GM18502 (cell line): ENCODE measurements around the gene UFD1.

Experiments
- ATAC-seq: cut with Tn5 transposase; IDR thresholded peaks from one replicate; pipeline ENCODE4 v1.9.1; 2021; ENCODE audit warnings: mild to moderate bottlenecking; ENCODE audit not compliant: unreplicated experiment, poor library complexity

Gene UFD1

DNA sequence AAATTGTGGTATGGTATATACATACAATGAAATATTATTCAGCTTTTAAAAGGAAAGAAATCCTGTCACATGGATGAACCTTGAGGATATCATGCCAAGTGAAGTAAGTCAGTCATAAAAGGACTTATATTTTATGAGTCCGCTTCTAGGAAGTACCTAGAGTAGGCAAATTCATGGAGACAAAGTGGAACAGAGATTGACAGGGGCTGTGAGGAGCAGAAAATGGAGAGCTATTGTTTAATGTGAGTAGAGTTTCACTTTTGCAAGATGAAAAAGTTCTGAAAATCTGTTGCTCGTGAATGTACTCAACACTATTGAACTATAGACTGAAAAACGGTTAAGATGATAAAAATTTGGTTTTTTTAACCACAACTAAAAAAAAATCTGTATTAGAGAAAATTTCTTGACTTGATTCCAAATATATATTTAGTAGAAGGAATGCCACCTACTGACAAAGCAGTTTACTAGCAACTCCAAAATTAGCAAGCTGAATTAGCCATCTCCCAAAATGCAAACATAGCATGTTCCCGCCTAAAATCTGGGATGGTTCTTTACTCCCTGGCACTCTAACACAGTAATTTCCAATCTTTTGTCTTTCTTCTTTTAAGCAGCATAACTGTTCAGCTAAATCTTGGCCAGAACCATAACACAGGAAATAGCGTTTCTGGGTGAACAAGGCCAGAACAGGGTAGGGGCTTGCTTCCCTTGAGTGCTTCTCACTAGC lies 1.5 kb downstream of the UFD1 start:
- ATAC-seq = no peak

DNA sequence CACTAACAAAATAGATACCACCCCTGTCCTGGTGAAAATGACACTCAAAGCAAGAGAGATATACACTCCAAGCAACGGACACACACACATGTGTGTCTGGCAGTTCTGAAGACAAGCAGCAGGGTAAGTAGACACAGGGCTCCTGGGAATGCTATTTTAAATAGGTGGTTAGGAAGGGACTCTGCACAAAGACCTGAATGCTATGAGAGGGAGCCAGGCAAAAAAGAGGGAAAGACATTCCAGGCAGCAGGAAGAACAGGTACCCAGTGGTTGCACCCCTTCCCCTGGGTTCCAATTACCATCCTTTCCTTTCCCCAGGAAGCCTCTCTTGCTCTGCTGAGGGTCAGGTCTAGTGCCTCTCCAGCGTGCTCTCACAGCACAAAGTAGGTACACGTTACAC lies 3.0 kb downstream of the UFD1 start:
- no peak for ATAC-seq

DNA sequence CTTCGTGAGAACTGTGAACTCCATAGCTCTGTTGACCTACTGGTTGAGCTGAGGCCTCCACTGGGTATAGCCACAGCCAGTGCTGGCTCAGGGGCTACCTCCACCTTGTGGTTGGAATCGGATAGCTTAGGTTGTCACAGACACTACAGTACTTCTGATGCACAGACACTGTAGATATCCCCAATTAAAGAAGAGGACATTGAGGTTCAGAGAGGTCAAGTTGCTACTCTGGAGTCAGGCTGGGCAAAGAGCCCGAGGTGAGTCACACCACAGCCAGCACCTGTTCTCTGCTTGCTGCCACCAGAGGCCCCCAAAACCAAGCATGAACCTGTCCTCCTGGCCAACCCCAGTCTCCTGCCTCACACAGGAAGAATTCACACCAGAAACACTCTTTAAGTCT lies 5.4 kb downstream of the UFD1 start:
- ATAC-seq = no peak

DNA sequence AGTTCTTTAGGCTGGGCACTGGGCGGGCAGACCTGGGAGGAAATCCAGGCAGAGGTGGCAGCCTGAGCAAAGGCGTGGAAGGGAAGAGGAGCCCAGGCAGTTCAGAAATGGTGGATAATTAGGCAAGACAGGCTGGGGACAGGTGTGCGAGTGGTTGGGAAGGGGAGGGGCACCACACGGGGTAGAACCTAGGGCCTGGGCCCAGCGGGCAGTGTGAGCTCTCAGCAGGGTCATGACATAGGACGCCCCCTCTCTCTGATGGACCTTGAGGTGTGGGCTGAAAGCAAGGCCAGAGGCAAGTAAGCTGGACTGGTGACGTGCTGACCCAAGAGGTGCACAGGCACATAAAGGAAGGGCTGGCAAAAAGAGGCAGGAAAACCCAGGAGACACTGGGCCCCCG lies 6.8 kb downstream of the UFD1 start:
- ATAC-seq = no peak

DNA sequence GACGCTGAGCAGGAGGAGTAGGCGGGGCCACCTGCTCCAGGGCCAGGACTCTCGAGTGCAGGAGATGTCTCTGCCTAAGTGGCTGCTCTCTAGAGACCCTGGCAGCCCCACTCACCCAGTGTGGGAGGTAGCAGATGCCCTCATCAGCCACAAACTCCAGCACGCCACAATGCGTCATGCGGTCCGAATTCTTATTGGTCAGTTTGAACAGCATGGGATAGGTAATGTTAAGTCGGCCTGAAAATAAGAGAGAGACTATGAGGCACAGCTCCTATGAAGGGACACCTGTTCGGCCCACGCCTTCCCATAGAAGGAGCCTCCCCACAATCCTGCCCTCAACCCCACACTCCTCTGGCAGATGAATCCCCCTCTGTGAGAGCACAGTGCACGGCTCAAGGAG lies 7.4 kb downstream of the UFD1 start:
- ATAC-seq = no peak

DNA sequence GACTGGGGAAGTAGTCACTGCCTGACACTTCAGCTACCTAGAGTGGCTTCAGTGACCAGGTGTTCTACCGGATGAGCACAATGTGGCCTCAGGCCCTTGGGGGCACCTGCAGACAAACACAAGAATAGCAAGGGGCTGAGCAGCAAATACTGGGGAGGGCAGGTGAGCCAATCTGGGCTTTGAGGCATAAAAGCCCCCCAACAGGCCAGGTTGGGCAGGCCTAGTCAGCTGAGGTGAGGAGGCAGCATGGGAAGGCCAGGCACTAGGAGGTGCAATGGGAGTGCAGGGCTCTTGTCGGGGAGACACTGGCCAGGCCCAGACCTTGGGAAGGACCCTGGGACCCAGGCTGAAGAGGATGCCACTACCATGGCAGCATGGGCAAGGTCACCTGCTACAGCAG lies 9.0 kb downstream of the UFD1 start:
- no peak for ATAC-seq

DNA sequence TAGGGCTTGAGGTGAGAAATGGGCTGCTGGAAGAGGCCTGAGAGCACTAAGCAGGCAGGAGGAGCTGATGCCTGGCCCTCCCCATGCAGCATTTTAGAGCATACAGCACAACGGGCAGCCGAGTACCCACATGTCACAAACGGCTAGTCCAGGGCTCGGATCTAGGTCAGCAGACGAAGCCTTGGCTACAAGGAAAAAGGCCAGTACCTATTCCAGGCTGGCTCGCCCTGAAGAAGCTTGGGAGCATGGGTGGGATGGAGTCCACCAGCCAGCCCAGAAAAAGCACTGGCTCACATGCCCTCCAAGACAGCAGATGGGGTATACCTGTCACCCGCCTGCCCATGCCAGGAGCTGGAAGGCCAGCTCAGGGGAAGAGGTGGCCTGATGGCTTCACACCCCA lies 9.6 kb downstream of the UFD1 start:
- ATAC-seq = no peak

DNA sequence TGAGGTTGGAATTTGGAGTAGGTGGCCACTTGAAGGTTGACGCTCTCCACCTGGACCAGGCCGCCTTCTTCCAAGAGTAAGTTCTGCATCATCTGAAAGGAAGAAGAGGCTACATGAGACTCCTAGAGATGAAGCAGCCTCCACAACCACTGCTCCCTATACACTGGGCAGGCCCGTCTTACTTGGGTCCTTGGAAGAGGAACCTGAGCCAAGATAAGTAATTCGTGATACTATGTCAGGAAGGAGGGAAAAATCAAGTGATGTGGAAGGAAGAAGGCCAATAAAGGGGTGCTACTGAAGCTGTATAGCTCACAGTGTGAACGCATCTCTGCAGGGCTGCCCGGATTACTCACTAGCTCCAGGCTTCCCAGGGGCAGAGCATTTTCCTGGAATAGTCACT lies 11.1 kb downstream of the UFD1 start:
- no peak for ATAC-seq

DNA sequence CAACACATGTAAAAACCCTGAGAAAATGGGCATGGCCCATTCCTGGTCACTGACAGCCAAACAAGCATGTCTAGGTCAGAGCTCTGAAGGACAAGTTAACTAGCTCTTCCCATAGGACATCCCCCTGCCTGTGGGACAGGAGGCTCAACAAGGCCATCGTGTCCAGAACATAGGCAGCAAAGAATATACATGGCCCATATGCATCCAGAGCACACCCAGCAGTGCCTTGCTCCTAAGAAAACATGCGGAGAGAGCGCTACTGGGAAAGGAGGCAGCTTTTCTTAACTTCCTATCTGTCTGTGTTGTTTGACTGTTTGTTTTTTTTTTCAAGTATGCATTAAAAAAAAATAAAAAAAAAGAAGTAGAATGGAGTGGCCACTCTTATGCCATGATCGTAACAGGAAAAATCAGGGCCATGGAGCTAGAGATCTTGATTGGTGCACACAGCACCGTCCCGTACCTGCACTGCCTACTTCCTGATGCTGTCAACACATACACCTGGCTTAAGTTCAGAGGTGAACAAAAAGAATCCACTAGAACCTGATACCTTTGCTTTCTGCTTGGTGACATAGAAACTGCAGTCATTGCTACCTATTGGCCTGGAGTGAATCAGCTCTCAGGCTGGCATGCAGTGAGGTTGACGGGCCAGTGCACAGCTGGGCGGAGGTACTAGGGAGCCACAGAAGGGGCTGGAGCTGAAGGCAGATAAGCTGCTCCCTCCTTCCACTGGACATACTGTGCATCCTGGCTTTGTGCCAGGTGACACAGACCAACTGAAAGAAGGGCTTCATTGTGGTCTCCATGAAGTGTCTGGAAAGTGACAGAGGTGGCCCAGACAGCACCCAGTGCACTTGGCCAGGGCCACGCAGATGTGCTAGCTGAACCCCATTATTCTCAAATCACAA lies 11.9 kb downstream of the UFD1 start:
- ATAC-seq = no peak

DNA sequence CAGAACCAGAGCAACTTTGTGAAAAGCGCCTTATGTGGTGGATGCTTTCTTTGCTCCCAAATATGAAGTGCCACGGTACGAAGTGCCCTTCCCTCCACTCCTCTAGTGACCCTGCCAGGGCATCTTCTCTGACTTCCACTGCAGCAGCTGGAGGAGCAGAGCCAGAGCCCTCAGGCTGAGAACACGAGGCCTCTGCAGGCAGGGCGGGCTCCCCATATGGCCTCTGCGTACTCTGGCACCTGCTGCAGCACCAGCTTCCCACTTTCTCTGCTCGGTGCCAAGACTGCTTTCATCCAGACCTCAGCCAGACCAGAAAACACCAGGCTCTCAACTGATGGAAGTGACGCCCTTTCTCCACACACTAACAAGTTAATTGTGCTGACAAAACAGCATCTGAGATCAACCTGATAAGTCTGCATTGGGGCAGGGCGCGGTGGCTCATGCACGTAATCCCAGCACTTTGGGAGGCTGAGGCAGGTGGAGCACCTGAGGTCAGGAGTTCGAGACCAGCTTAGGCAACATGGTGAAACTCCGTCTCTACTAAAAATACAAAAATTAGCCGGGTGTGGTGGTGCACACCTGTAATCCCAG lies 12.8 kb downstream of the UFD1 start:
- no peak for ATAC-seq

DNA sequence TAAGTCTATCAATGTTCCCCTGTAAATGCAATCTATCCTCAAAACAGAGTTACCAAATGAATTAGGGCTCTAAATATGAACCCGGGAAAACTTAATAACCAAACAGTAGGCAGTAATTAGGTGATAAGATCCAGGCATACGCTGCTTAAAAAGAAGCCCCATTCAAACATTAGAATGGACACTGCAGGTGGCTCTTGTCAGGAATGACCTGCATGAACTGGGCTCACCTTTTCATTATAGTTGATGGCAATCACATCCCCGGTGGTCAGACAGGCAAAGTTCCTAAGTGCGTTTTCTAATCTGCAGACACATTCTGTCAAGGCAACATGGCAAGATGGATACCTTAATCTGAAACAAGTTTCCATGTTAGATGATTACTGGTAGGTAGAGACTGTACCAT lies 14.0 kb downstream of the UFD1 start:
- ATAC-seq = no peak

DNA sequence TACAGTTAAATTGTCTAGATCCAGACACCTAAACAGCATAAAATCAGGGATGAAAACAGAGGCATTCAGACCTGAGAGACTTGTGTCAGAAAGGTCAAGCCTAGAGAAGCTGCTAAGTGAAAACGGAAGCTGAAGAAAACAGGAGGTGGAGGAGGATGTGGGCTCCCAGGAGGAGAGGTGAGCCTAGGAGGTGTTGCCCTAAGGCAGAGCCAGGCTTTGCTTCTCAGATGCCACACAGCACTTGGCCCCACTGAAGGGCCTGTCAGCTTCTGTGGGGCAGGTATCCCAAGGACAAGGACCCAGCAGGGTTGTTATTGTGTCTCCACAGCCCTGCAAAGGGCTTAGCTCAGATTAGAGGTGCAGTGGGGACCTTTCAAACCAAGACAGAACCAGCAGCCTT lies 14.4 kb downstream of the UFD1 start:
- no peak for ATAC-seq

DNA sequence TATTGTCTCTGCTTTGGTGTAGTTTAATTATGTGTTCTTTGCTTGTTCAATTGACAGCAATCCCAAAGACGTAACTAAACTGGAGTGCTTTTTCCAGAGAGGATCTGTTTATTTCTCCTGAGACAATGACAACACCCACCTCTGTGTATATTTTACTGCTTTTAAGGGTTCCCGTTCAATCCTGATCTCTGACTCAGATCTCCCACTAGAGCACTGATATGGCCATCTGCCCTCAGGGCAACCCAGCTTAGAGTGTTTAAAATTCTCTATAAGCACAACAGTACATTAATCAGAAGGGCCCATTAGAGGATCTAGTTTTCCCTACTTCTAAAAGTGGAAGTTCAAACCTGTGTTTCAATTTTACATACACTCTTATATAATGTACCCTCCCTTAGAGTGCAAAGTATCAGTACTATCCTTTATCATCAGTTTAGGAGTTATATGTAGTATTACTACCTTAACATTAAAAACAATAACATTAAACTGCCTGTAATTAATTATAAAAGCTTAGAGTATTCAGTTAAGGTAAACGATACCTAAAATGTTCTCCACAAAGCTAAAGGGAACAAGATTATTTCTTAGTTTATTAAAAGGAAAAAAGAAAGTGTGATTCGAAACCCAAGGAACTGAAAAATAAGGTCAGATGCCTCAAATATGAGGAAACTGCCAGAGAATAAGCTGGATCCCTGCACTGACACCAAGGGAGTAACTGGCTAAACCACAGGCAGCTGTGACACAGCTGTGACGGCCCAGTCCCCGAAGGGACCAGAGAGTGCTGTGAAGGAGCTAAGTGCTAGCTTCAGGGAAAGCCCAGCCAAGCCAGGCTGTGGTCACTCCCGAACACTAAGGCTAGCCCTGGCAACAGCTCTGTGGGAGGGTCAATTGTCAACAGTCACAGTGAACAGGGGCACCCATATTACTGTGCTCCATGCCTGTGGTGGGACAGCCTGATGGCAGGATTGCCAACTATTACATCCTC lies 15.2 kb downstream of the UFD1 start:
- ATAC-seq = no peak

DNA sequence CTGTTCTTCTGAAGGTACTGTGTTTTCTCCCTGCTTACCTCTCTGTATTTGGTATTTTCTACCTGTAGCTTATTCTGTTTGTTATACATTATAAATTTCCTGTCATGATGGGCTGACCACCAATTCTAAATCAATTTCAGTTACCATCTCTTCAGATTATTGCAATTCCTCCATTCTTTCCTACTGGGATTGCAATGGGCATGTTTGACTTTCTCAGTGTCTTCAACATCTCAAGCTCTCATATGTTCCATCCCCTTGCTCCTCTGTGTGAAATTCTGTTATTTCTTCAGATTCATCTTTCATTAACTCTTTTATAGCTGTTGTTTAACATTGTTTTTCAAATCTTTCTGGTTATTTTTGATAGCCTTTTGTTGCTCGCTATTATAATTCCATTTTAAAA lies 16.0 kb downstream of the UFD1 start:
- no peak for ATAC-seq

DNA sequence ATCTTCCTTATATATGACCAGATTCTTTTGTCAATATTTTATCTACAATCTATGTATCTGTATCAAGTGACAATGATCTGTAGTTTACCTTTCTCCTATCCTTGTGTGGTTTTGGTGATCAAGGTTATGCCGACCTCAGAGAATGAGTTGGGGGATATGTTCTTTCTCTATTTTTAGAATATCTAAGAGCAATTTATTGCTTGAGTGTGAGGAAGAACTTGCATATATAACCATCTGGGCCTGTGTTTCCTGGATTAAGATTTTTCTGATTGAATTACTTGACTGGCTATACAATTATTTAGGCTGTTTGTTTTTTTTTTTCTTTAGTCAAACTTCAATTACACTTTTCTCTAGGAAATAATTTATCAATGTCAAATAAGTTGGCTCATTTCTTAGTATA lies 17.5 kb downstream of the UFD1 start:
- no peak for ATAC-seq

DNA sequence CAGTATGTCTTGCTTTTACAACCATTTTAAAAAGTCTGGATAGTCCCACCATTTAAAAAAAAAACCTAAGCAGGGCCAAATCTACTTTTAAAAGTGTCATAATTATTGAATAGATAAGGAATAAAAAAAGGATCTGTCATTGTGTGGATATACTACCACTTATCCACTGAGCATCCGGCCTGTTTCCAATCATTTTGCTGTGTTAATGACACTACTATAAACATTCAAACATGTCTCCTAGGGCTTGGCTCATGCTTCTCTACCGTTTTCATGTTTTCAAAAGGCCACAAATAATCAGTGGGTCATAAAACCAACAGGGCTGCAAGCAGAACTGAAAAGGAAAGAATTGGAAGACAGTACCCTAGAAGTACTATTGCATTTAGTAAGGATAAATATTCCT lies 19.0 kb downstream of the UFD1 start:
- ATAC-seq = no peak

DNA sequence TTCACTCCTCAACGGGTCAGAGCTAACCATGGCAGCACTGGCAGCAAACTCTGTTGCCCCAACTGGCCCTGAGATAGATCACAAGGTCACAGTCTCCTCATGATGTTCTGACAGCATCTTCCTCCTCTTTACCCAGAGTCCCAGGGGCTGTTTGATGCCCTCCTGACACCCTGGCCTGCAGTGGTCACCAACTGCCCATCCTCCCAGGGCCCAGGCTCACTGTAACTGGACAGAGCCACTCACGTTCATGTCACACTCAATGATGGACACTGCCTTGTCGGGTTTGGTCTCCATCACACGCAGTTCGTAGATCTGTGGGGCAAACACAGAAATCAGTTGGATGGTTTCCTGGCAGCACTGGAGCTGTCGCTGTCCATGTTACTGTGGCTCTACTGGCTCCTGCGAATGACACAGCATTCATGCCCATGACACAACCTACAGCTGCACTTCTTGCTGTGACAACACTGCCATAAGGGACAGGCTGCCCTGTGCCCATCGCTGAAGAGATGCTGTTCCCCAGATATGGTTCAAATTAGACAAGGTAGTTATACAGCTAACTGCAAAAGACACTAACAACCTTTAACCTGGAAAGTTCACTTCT lies 21.1 kb downstream of the UFD1 start:
- ATAC-seq = no peak

DNA sequence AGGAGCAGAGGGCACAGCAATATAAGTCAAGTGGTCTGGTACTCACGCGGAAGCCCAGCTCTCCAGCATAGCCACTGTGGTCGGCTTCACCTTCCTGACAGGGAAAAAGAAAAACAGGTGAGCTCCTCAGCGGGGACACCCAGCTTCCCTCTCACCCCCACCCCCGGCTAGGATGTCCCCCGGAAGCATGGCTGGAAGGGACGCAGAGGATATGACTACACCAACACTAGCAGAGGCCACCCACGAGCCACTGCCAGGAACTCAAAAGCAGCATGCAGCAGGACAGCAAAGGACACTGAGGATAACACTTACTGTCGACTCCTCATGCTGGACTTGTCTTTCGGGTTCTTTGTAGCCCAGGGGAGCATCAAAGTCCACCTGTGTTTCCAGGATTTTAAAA lies 22.5 kb downstream of the UFD1 start:
- no peak for ATAC-seq

DNA sequence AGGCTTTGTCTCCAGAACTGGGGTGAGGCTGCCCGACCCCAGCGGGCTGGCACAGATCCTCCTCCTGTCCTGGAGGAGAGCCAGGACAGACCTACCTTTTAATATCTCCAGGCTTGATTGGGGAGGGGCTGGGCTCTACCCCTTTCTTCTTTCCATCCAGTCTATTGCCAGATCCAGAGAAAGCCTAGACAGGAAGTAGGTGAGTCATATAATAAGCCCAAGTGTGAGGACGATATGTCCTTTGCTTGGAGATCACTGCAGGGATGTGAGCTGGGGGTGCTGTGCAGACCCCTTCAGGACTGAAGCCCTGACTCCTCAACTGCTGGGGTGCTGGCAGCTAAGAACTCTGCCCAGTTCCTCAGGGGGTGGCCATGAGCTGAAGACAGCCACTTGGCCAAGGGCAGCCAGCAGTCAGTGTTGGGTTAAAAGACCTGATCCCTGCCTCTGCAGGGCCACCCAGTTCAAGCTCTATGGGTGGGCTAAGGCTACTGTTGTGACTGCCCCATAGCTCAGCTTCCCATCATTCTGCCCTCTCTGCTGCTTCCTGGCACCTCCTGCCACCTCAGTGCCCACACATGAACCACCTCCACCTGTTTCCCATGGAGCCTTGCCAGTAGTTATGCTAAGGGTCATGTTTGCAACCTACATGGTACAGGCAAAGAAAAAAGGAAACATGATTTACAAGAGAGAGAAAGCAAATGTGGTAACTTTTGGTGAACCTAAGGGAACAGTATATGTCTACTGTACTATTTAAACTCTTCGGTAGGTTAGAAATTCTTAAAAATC lies 23.2 kb downstream of the UFD1 start:
- ATAC-seq = no peak
